Measurements from ENCODE around the gene CHD6. TPM values are rescaled to one million over a fixed set of nuclear protein-coding genes. Genes with fewer than 3 reads are reported as not detected.

The CHD6 gene
- total RNA-seq, 2 experiments from 2014 or later, result 18.4 to 19.5 TPM

DNA sequence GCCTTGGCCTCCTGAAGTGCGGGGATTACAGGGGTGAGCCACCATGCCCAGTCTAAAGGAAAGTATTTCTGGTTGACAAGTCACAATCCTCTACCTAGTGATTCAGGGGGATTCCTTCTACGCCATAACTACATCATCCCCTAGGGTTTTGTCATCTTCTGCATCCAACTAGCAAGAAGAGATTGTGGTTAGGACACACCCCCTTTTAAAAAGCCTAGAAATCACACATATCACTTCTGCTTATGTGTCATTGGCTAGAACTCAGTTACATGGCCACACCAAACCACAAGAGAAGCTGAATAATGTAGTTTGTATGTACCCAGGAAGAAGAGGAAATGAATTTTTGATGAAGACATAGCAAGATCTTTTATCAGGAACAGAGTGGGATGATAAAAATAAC, 14.7 kb upstream of the CHD6 start:
- no peaks in the 10 kb centered on the region for H3K4me1 Mint-ChIP-seq
- H3K27me3 Mint-ChIP-seq, result peaks cover 6% of the 10 kb centered on the region
- no peak overlapping the region for H3K27ac Mint-ChIP-seq
- H3K4me3 Mint-ChIP-seq, result no peak overlapping the region
- DNase-seq, result no peak
- no peaks in the 10 kb centered on the region for H3K9me3 Mint-ChIP-seq
- H3K36me3 Mint-ChIP-seq, result no peaks in the 10 kb centered on the region

DNA sequence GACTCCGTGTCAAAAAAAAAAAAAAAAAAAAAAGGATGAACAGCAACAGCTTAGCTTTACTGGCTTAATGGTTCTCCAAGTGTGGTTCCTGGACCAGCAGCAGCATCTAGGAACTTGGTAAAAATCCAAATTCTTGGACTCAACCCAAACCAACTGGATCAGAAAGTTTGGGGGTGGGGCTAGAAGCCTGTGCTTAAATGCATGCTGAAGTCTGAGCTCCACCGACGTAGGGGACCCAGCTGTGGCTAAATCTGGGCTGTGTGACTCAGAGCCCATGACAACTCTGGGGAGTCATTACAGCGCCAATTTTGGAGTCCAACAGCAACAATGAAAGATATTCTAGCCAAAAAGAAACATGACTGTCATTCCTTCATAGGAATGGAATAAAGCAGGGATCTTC, 13.6 kb upstream of the CHD6 start:
- Mint-ChIP-seq H3K27ac (no peak overlapping the region), H3K36me3 (no peaks in the 10 kb centered on the region), H3K9me3 (no peaks in the 10 kb centered on the region), H3K27me3 (peaks cover 6% of the 10 kb centered on the region), H3K4me1 (no peaks in the 10 kb centered on the region), H3K4me3 (no peak overlapping the region)
- no peak for DNase-seq

DNA sequence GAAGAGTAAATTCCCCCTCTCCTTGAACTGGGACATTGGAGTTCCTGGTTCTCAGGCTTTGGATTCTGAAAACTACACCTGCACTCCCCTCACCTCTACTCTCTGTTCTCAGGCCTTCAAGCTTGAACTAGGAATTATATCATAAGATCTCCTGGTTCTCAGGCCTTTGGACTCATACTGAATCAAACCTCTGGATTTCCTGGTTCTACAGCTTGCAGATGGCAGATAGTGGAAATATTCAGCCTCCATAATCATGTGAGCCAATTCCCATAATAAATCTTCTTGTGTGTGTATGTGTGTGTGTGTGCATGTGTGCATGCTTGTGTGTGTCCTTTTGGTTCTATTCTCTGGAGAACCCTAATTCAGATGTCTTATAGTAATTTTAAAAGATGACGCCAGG, 12.7 kb upstream of the CHD6 start:
- Mint-ChIP-seq H3K4me1 (no peaks in the 10 kb centered on the region), H3K27me3 (peaks cover 6% of the 10 kb centered on the region), H3K36me3 (no peaks in the 10 kb centered on the region), H3K4me3 (no peak overlapping the region), H3K27ac (no peak overlapping the region), H3K9me3 (no peaks in the 10 kb centered on the region)
- no peak for DNase-seq

DNA sequence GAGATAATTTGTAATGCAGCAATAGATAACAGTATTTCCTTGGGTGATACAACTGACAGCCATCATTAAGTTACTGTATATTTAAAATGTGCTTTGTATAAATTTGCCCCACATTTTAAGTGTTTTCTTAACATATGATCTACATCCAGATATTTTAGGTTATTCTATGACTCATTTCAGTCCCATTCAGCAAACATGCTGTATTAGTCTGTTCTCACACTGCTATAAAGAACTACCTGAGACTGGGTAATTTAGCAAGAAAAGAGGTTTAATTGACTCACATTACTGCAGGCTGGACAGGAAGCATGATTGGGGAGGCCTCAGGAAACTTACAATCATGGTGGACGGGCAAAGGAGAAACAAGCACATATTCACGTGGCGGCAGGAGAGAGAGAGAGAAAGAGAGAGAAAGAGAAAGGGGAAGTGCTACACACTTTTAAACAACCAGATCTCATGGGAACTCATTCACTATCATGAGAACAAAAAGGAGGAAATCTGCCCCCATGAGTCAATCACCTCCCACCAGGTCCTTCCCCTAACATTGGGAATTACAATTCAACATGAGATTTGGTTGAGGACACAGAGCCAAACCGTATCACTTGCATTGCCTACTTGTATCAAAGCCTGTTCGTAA, 9.6 kb upstream of the CHD6 start:
- Mint-ChIP-seq H3K27me3 (peaks cover 2% of the 10 kb centered on the region), H3K36me3 (no peaks in the 10 kb centered on the region), H3K9me3 (no peaks in the 10 kb centered on the region), H3K27ac (no peak overlapping the region), H3K4me1 (no peaks in the 10 kb centered on the region), H3K4me3 (no peak overlapping the region)
- no peak for DNase-seq

DNA sequence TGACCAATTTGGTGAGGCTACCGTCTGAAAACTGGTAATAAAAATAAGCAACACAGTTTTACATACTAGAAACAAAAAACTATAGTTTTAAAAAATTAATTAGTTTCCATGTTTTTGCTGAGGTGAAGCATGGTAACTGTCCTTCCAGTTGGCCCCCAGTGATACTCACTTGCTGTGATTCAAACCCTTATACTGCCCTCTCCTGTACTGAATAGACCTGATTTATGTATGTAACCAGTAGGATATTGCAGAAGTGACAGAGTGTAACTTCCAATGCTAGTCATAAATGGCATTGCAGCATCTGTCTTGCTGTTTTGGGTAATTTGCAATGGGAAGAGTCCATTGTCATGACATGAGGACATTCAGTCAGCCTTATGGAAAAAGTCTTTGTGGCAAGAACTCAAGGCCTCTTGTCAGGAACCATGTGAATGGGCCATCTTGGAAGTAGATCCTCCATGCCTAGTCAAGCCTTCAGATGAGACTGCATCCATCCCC, 8.9 kb upstream of the CHD6 start:
- no peak for DNase-seq
- Mint-ChIP-seq H3K27me3 (no peaks in the 10 kb centered on the region), H3K4me3 (no peak overlapping the region), H3K4me1 (no peaks in the 10 kb centered on the region), H3K9me3 (no peaks in the 10 kb centered on the region), H3K27ac (no peak overlapping the region), H3K36me3 (no peaks in the 10 kb centered on the region)

DNA sequence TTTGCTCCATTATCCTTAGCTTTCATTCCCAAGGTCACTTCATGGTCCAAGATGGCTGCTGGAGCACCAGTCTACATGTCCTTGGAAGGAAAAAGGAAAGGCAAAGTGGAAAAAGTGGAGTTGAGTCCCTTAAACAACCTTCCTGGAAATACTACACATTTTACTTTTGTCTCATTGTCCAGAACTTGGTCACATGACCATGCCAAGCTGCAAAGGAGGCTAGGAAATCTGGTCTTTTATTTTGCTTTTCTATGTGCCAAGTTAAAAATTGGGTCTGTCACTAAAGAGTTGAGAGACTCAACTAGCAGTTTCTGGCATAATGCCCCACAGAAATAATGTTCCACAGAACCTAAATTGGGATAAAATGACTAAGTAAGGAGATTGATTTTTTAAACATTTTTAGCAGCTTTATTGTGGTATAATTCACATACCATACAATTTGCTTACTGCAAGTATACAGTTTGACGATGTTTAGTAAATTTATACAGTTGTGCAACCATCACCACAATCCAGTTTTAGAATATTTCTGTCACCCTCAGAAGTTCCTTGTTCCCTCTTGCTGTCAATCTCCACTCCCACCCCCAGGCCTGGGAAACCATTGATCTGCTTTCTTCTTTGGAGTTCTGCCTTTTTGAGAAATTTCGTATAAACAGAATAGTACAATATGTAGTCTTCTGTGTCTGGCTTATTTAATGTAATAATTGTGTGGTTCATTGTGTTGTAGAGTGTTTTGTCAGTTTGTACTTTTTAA, 5.6 kb upstream of the CHD6 start:
- no peak for DNase-seq
- no peaks in the 10 kb centered on the region for H3K36me3 Mint-ChIP-seq
- H3K9me3 Mint-ChIP-seq, result no peaks in the 10 kb centered on the region
- peaks cover 4% of the 10 kb centered on the region for H3K4me1 Mint-ChIP-seq
- H3K4me3 Mint-ChIP-seq, result no peak overlapping the region
- H3K27me3 Mint-ChIP-seq, result no peaks in the 10 kb centered on the region
- H3K27ac Mint-ChIP-seq, result no peak overlapping the region

DNA sequence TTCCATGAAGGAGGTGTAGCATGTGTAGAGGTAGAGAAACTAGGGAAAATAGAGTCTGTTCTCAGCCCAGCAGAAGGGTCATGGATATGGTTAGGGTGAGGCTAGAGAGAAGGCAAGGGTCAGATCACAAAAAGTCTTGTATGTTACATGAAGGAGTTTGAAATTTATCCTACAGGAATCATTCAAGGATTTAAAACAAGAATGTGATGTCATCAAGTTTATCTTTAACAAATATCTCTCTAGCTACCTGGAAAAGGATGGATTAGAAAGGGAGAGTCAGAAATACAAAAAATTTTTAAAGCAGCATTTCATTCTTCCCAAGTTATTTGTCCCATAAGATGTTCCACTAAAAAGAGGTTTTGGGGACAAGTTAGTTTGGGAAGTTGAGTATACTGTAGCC, 4.4 kb upstream of the CHD6 start:
- Mint-ChIP-seq H3K27me3 (no peaks in the 10 kb centered on the region), H3K9me3 (no peaks in the 10 kb centered on the region), H3K36me3 (no peaks in the 10 kb centered on the region), H3K4me3 (no peak overlapping the region), H3K27ac (no peak overlapping the region), H3K4me1 (peaks cover 4% of the 10 kb centered on the region)
- no peak for DNase-seq

DNA sequence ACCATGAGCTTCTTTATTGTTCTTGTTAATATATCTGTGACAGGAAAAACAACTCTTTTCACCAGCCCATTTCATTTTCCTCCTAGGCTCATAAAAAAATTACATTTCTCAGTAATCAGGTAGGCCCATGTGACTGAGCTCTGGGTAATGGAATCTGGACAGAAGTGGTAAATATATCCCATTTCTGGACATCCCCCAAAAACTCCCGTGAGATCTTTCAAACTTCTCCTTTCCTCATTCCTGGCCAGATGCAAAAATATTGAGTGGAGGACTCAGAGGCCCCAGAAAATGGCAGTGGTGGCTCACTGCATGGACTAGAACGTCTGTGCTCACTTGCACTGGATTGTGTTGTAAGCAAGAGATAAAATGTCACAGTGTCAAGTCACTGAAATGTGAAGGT, 3.8 kb upstream of the CHD6 start:
- DNase-seq, result no peak
- H3K4me3 Mint-ChIP-seq, result no peak overlapping the region
- H3K9me3 Mint-ChIP-seq, result no peaks in the 10 kb centered on the region

DNA sequence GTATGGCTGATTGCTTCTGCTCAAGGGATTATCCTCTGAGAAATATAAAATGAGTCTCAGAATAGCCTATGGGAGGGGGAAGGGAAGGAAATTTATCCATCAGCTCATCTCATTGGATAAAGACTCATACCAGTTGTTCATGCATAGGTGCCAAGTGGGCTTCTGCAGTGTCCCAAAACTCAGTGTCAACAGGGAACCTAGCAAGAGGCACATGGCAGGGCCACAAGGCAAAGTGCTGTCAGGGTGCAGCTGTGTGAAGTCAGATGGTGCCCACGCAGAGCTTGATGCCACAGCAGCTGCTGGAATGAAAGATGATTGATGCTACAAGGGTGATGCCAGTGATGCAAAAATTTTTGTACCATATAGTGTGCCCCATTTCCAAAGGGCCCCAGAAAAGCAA, 3.2 kb upstream of the CHD6 start:
- no peaks in the 10 kb centered on the region for H3K9me3 Mint-ChIP-seq
- H3K4me3 Mint-ChIP-seq, result no peak overlapping the region
- H3K36me3 Mint-ChIP-seq, result no peaks in the 10 kb centered on the region
- no peak for DNase-seq
- H3K4me1 Mint-ChIP-seq, result peaks cover 14% of the 10 kb centered on the region
- H3K27ac Mint-ChIP-seq, result no peak overlapping the region
- H3K27me3 Mint-ChIP-seq, result no peaks in the 10 kb centered on the region

More for the DNA sequence above, 3.8 kb upstream of the CHD6 start:
- Mint-ChIP-seq H3K4me1 (peaks cover 9% of the 10 kb centered on the region), H3K27ac (no peak overlapping the region), H3K27me3 (no peaks in the 10 kb centered on the region), H3K36me3 (no peaks in the 10 kb centered on the region)

DNA sequence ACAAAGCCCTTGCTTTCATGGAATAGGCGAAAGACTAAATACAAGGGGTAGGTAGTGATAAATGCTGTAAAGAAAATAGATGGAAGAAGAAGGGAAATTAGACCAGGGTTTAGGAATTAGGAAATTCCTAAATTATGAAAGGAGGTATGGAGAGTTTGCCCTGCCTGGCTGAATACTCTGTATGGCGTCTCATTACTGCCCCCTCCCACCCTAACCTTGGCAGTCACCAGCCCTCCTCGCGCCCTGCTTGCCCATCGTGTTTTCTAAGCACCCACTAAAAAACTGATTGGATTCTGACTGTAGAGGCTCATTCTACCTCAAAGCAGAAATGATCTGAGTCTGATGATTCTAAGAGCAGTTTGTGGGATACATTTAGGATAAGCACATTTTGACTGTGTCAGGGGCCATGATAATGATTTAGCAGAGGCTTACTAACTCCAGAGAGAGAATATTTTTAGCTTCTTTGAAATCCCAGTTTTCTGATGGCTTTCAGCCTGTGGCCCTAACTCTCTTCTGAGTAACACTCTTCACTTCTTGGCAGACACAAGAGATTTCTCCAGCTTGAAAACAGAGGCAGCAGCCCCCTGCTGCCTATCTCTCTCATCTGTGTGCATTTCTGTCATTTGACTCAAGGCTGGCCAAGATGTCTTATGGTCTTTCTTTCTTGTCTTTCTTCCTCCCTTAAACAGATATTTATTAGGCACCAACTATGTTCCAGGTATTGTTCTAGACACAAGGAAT, 1.4 kb upstream of the CHD6 start:
- H3K9me3 Mint-ChIP-seq, result no peaks in the 10 kb centered on the region
- no peaks in the 10 kb centered on the region for H3K36me3 Mint-ChIP-seq
- peaks cover 31% of the 10 kb centered on the region for H3K4me1 Mint-ChIP-seq
- H3K4me3 Mint-ChIP-seq, result peak overlapping the region; percentile 74
- H3K27me3 Mint-ChIP-seq, result no peaks in the 10 kb centered on the region
- DNase-seq, result no peak
- H3K27ac Mint-ChIP-seq, result no peak overlapping the region

DNA sequence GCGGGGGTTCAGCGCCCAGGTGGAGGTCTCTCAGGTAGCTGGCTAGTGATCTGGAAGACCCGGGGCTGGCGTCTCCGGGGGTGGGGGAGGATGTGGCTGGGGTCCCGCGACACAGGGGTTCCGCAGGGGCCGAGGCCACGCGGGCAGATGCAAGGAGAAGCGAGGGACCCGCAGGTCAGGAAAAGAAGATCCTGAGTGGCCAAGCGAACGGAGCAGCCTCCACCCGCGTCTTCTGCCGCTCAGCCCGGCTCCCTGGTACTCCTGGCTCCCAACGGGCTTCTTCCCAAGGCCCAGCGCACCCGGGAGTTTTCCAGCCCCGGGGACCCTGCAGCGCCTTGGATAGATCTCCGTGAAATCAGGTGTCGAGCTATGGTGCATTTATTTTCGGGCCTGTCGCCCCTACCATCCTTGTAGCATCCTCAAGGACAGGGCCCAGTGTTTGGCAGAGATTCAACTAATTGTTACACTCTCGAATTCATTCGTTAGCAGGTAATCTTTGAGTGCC, 682 bp upstream of the CHD6 start:
- Mint-ChIP-seq H3K4me3 (peak overlapping the region; percentile 74), H3K9me3 (no peaks in the 10 kb centered on the region), H3K27me3 (no peaks in the 10 kb centered on the region), H3K4me1 (peaks cover 37% of the 10 kb centered on the region), H3K36me3 (no peaks in the 10 kb centered on the region), H3K27ac (no peak overlapping the region)
- DNase-seq, result no peak

DNA sequence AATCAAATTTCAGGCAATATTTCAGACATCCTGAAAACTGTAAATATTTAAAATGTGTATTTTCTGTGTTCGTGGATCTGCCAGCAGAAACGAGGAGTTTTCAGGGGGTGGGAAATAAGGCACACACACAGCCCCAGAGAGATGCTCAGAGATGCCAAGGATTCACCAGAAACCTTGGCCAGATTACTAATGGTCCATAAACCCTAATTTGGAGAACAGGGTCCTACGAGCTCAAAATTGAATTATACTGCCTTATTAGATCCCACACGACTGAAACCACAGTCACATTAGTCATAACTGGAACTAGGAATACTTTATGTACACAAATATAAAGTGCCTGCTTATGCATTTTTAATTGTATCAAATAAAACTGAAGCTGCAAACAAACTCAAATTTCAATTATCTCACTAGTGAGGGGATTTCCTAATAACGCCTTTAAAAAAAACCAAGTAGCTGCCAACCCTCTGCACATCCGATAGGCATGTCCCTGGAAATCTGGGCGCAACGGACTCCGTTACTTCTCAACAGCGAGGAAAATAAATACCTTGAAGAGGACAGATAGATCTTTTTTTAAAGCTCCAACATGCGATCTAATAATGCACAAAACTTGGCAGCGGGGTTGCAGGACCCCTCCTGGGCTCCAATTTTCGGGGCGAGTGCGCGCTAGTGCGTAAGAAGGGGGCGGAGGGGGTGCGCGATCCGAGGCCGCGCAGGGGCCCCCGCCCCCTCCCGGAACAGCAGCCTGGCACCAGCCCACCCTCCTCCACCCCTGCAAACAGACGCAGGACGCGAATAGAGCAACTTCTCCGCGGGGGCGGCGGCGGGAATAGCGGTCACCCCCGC, 897 bp downstream of the CHD6 start:
- peaks cover 45% of the 10 kb centered on the region for H3K4me1 Mint-ChIP-seq
- H3K27ac Mint-ChIP-seq, result peak overlapping the region; percentile 64
- H3K27me3 Mint-ChIP-seq, result no peaks in the 10 kb centered on the region
- peak; percentile 49 for DNase-seq
- H3K9me3 Mint-ChIP-seq, result no peaks in the 10 kb centered on the region
- H3K36me3 Mint-ChIP-seq, result no peaks in the 10 kb centered on the region
- H3K4me3 Mint-ChIP-seq, result peak overlapping the region; percentile 89

DNA sequence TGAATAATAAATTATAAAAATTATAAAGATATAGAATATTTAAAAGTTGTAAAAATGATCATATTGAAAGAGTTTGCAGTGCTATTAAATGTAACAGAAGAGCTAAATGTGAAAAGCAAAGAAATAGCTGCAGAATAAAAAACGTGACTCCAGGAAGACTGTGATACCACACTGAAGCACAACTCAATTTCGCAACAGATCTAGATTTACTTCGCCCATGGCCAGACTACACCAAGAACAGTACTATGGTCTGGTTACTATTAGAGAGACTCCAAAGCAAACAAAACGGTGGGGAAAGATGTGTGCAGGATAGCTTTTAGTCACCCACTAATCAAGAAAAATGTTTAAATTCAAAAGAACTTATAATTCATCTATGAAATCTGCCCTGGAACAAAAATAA, 1.9 kb downstream of the CHD6 start:
- no peaks in the 10 kb centered on the region for H3K27me3 Mint-ChIP-seq
- H3K36me3 Mint-ChIP-seq, result no peaks in the 10 kb centered on the region
- peaks cover 48% of the 10 kb centered on the region for H3K4me1 Mint-ChIP-seq
- H3K4me3 Mint-ChIP-seq, result peak overlapping the region; percentile 89
- no peak for DNase-seq
- H3K27ac Mint-ChIP-seq, result no peak overlapping the region
- H3K9me3 Mint-ChIP-seq, result no peaks in the 10 kb centered on the region

DNA sequence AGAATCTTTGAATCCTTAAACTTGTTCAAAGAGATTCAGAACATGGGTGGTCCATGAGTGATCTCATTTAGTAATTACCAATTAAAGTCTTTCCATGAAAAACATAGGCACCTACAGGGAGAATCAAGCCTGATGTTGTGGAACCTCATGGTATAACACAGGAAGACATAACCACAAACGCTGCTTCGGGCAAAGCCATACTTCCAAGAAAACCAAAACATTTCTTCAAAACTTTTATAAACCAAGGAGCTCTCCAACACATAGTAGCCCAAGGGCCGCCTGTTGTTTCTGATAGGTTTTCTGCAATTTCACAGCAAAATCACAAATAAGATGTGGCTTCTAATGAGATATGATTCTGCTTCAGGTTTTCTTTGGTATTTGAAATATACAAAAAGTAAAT, 2.5 kb downstream of the CHD6 start:
- Mint-ChIP-seq H3K4me3 (peak overlapping the region; percentile 25), H3K36me3 (no peaks in the 10 kb centered on the region), H3K9me3 (no peaks in the 10 kb centered on the region), H3K27me3 (no peaks in the 10 kb centered on the region), H3K4me1 (peaks cover 48% of the 10 kb centered on the region), H3K27ac (no peak overlapping the region)
- DNase-seq, result no peak

DNA sequence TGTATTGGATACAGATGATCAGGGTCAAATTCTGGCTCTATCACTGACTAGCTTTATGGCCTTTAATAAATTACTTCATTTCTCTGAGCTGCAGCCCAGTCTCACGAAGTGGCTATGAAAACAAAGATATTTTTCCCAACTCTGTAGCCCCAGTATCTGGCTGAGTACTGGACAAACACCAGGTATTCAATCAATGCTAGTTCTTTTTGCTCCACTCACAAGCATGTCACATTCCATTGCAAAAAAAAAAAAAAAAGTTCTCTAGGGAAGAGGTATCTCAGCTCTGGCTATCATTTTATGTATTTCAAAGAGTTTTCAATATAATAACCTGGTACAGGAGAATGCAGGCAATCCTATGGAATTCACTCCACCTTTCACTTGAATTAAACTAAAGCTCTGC, 3.1 kb downstream of the CHD6 start:
- Mint-ChIP-seq H3K9me3 (no peaks in the 10 kb centered on the region), H3K36me3 (no peaks in the 10 kb centered on the region), H3K27ac (no peak overlapping the region), H3K4me1 (peaks cover 49% of the 10 kb centered on the region), H3K4me3 (no peak overlapping the region), H3K27me3 (no peaks in the 10 kb centered on the region)
- DNase-seq, result no peak
